Calu3 (cell line): ENCODE data around the gene HMCN2. TPM values are rescaled to one million over a fixed set of nuclear protein-coding genes. Genes with fewer than 3 reads are reported as not detected.

Experiments used
- BruUV-seq: library from RNA; stranded (reverse); fragments of 400-500 nt; replicated peaks from 2 replicates; lab custom pipeline; 2021; lab: Mats Ljungman, UMichigan
- CTCF ChIA-PET: fragments of 300-600 bp; sonication (Branson Sonifier 250); formaldehyde crosslinking; loops from one replicate; lab custom pipeline; 2022; ENCODE audit warnings: antibody characterized with exemption; lab: Charles Lee
- DNase-seq: peaks from one replicate; pipeline ENCODE4 v3.0.0; 2022
- H3K27ac Mint-ChIP-seq: one replicate; pipeline ENCODE4 v1.8.0; 2022; ENCODE audit warnings: mixed read lengths; ENCODE audit not compliant: unreplicated experiment
- H3K27me3 Mint-ChIP-seq: one replicate; pipeline ENCODE4 v1.8.0; 2022; ENCODE audit warnings: mixed read lengths; ENCODE audit not compliant: unreplicated experiment
- H3K36me3 Mint-ChIP-seq: one replicate; pipeline ENCODE4 v1.8.0; 2022; ENCODE audit warnings: mild to moderate bottlenecking, moderate library complexity, mixed read lengths; ENCODE audit not compliant: insufficient read depth, unreplicated experiment
- H3K4me1 Mint-ChIP-seq: one replicate; pipeline ENCODE4 v1.8.0; 2022; ENCODE audit warnings: mild to moderate bottlenecking, low read depth, mixed read lengths; ENCODE audit not compliant: unreplicated experiment
- H3K4me3 Mint-ChIP-seq: one replicate; pipeline ENCODE4 v1.8.0; 2022; ENCODE audit warnings: mild to moderate bottlenecking, low read depth, moderate library complexity, mixed read lengths; ENCODE audit not compliant: unreplicated experiment
- H3K9me3 Mint-ChIP-seq: one replicate; pipeline ENCODE4 v1.8.0; 2022; ENCODE audit warnings: low read depth, mixed read lengths; ENCODE audit not compliant: unreplicated experiment
- CTCF ChIP-seq: fragments of 200-600 bp; IDR thresholded peaks from one replicate; pipeline ENCODE4 v1.8.0; 2022; ENCODE audit warnings: antibody characterized with exemption; ENCODE audit not compliant: unreplicated experiment
- intact Hi-C: fragments of 100-400 bp; cut with micrococcal nuclease; formaldehyde crosslinking; loops from one replicate; pipeline ENCODE4 v1.10.0; 2022; ENCODE audit not compliant: unreplicated experiment
- total RNA-seq: library from RNA; stranded (reverse); gene quantifications from 2 replicates; pipeline ENCODE4 v1.2.3, GENCODE V29; 2022

HMCN2 gene
- total RNA-seq, 1 experiment from 2014 or later: not detected

DNA sequence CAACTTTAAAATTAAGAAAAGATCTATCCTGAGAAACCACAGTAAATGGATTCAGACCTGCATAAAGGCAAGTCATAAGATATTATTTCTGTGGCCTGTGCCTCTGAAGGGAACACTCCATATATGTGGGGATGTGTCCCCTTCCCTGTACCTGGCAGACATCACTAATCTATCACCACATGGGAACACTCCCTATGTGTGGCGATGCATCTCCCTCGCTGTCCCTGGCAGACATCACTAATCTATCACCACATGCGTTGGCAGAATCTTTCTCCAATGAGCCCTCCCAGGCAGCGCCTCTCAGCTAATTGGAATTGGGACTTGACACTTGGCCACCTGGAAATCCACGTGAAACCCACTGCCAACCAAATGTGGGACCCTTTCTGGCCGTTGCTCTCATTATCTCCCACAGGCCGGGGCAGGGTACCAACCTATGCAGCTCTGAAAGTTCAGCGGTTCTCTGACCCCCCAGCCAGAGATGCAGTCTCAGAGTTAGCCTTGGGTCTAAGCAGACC is 154.0 kb downstream of the HMCN2 start:
- intact Hi-C loops: no loop called here
- H3K27ac Mint-ChIP-seq: no peak overlapping the region
- H3K4me1 Mint-ChIP-seq: no peaks in the 10 kb centered on the region
- H3K27me3 Mint-ChIP-seq: no peaks in the 10 kb centered on the region
- no peaks in the 10 kb centered on the region for H3K9me3 Mint-ChIP-seq
- CTCF ChIA-PET: no interaction called here
- no peak for DNase-seq
- no peaks in the 10 kb centered on the region for H3K36me3 Mint-ChIP-seq
- TF ChIP-seq CTCF: no peak
- no peak overlapping the region for H3K4me3 Mint-ChIP-seq
- BruUV-seq: no TSS peak

- no peak for TF ChIP-seq CTCF
- no peak for DNase-seq
- CTCF ChIA-PET: no interaction called here
- Mint-ChIP-seq H3K36me3 (no peaks in the 10 kb centered on the region), H3K4me3 (no peak overlapping the region), H3K9me3 (no peaks in the 10 kb centered on the region), H3K4me1 (no peaks in the 10 kb centered on the region), H3K27me3 (no peaks in the 10 kb centered on the region), H3K27ac (no peak overlapping the region)
- BruUV-seq: no TSS peak
- intact Hi-C loops: no loop called here
Measured at GRCh38 chr9:130421154-130421801, 155.7 kb downstream of the HMCN2 start.

- CTCF ChIA-PET: no interaction called here
Measured at GRCh38 chr9:130421802-130422276, 156.3 kb downstream of the HMCN2 start.

DNA sequence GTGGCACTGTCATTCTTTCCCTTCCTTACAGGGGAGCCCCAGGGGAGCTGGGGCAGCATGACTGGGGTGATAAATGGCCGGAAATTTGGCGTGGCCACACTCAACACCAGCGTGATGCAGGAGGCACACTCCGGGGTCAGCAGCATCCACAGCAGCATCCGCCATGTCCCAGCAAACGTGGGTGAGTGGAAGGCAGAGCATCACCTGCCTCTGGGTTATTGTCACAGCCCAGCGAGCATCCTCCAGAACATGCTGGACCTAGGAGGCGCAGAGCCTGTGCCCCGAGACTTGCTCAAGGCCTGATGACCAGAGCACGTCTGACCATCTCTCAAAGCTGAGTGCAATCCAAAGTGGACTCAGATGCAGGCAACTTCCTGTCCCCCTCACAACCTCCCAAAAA is 157.0 kb downstream of the HMCN2 start:
- Mint-ChIP-seq H3K4me1 (peaks cover 8% of the 10 kb centered on the region), H3K27me3 (no peaks in the 10 kb centered on the region), H3K4me3 (no peak overlapping the region), H3K36me3 (no peaks in the 10 kb centered on the region), H3K9me3 (no peaks in the 10 kb centered on the region), H3K27ac (no peak overlapping the region)
- CTCF ChIA-PET: no interaction called here
- no peak for DNase-seq
- TF ChIP-seq CTCF: no peak
- intact Hi-C loops: no loop called here
- BruUV-seq: no TSS peak

More at GRCh38 chr9:130421802-130422276, 156.3 kb downstream of the HMCN2 start:
- no peak for TF ChIP-seq CTCF
- H3K36me3 Mint-ChIP-seq: no peaks in the 10 kb centered on the region
- H3K27me3 Mint-ChIP-seq: no peaks in the 10 kb centered on the region
- H3K4me1 Mint-ChIP-seq: peaks cover 4% of the 10 kb centered on the region
- DNase-seq: no peak
- H3K4me3 Mint-ChIP-seq: no peak overlapping the region
- no TSS peak for BruUV-seq
- no peaks in the 10 kb centered on the region for H3K9me3 Mint-ChIP-seq
- H3K27ac Mint-ChIP-seq: no peak overlapping the region
- intact Hi-C loops: no loop called here
